Measurements from ENCODE around the gene PTPRN2. TPM values are rescaled to one million over a fixed set of nuclear protein-coding genes. Genes with fewer than 3 reads are reported as not detected.

The PTPRN2 gene
- total and polyA plus RNA-seq, 2 donors from 2014 or later = 4.8 to 6.2 TPM

DNA sequence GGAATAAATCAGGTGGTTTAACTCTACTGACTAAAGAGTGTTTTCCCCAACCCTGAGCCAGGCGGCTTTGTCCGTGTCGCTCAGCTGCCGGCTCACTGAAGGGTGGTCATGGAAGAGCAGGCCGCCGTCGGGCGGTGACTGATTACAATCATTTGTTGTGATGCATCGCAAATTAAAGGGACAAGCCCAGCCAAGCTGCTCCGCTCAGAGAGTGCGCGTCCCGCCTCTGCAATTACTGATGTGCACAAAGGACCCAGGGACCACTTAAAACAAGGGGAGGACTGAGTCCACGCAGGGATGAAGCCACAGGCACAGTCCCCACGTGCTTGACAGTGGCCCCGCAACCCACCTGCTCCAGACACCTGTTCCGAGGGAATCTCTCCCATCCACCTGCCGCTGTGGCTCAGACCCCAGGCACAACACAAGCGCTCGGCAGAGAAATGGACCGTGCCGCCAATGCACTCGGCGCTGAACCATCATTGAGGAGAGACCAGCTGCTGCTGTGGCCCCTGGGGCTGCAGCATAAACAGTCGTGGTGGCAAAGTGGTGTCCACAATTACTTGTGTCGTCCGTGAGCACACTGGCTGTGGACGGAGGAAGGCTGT, 526.5 kb downstream of the PTPRN2 start:
- FAIRE-seq (no peak), DNase-seq (peak; percentile 35 to 72 (median 65))
- Histone ChIP-seq H3K4me3 (ENCODE audit: low read length in 3 of 3) (no peak overlapping the region), H3K4me1 (ENCODE audit: control insufficient read depth in 2 of 3, insufficient read depth in 2 of 3, low read depth in 1 of 3, low read length in 3 of 3) (no peaks in the 10 kb centered on the region), H3K9me3 (ENCODE audit: control insufficient read depth in 2 of 3, insufficient read depth in 1 of 3, low read length in 3 of 3) (no peaks in the 10 kb centered on the region), H3K27ac (ENCODE audit: low read depth in 2 of 2, low read length in 2 of 2) (no peak overlapping the region), H3K9ac (ENCODE audit: low read length in 3 of 3) (no peak overlapping the region), H3K27me3 (ENCODE audit: control insufficient read depth, insufficient read depth, low read length) (no peaks in the 10 kb centered on the region), H3K36me3 (ENCODE audit: control insufficient read depth in 2 of 3, insufficient read depth in 3 of 3, low read length in 3 of 3) (no peaks in the 10 kb centered on the region)
- TF ChIP-seq, protein P1, sequence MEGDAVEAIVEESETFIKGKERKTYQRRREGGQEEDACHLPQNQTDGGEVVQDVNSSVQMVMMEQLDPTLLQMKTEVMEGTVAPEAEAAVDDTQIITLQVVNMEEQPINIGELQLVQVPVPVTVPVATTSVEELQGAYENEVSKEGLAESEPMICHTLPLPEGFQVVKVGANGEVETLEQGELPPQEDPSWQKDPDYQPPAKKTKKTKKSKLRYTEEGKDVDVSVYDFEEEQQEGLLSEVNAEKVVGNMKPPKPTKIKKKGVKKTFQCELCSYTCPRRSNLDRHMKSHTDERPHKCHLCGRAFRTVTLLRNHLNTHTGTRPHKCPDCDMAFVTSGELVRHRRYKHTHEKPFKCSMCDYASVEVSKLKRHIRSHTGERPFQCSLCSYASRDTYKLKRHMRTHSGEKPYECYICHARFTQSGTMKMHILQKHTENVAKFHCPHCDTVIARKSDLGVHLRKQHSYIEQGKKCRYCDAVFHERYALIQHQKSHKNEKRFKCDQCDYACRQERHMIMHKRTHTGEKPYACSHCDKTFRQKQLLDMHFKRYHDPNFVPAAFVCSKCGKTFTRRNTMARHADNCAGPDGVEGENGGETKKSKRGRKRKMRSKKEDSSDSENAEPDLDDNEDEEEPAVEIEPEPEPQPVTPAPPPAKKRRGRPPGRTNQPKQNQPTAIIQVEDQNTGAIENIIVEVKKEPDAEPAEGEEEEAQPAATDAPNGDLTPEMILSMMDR (IDR thresholded peaks at IDR 0.05; ENCODE audit: borderline replicate concordance, extremely low read depth, insufficient read depth) = no peak
- intact Hi-C loops (cut with DNase I) = no loop called here

DNA sequence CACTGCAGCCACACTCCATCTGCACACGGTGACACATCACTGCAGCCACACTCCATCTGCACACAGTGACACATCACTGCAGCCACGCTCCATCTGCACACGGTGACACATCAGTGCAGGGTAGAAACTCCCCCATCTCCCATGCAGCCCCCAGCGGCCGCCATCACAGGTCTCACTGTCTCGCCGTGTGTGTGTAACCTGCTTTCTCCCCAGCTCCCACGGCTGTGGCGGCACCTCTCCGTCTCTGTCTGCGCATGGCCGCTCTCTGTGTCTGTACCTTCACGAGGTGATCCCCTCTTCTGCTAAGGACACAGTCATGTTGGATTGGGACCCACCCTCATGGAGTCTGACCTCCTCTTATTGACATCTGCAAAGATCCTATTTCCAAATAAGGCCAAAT, 527.4 kb downstream of the PTPRN2 start:
- Histone ChIP-seq H3K4me3 (ENCODE audit: low read length in 3 of 3) (no peak overlapping the region), H3K9ac (ENCODE audit: low read length in 3 of 3) (no peak overlapping the region), H3K27ac (ENCODE audit: low read depth in 2 of 2, low read length in 2 of 2) (no peak overlapping the region), H3K27me3 (ENCODE audit: control insufficient read depth, insufficient read depth, low read length) (no peaks in the 10 kb centered on the region), H3K4me1 (ENCODE audit: control insufficient read depth in 2 of 3, insufficient read depth in 2 of 3, low read depth in 1 of 3, low read length in 3 of 3) (no peaks in the 10 kb centered on the region), H3K36me3 (ENCODE audit: control insufficient read depth in 2 of 3, insufficient read depth in 3 of 3, low read length in 3 of 3) (no peaks in the 10 kb centered on the region), H3K9me3 (ENCODE audit: control insufficient read depth in 2 of 3, insufficient read depth in 1 of 3, low read length in 3 of 3) (no peaks in the 10 kb centered on the region)
- FAIRE-seq = no peak
- TF ChIP-seq, protein P1 (IDR thresholded peaks at IDR 0.05; ENCODE audit: borderline replicate concordance, extremely low read depth, insufficient read depth) = no peak
- intact Hi-C loops (cut with DNase I) = no loop called here
- peak in 1 of 5 donors; percentile 51 for DNase-seq

DNA sequence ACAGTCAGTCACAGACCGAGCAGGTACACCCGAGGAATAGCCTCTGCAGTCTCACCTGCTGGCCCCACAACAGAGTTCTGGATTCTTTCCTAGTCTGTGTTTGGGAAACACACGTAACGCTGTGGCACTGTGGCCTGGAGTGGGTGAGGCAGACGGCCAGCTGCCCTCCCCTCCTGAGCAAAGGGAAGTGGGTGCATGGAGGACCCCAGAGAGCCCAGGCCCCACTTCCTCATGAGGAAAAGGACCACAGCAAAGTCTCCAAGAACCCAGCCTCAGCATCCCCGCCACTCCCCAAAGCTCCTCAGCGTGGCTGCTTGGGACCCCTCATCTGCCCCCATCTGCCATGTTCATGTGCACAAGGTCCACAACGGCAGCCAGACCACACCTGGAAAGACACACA, 530.2 kb downstream of the PTPRN2 start:
- Histone ChIP-seq H3K4me3 (ENCODE audit: low read length in 3 of 3) (no peak overlapping the region), H3K9ac (ENCODE audit: low read length in 3 of 3) (no peak overlapping the region), H3K27ac (ENCODE audit: low read depth in 2 of 2, low read length in 2 of 2) (no peak overlapping the region), H3K36me3 (ENCODE audit: control insufficient read depth in 2 of 3, insufficient read depth in 3 of 3, low read length in 3 of 3) (no peaks in the 10 kb centered on the region), H3K27me3 (ENCODE audit: control insufficient read depth, insufficient read depth, low read length) (no peaks in the 10 kb centered on the region), H3K9me3 (ENCODE audit: control insufficient read depth in 2 of 3, insufficient read depth in 1 of 3, low read length in 3 of 3) (no peaks in the 10 kb centered on the region), H3K4me1 (ENCODE audit: control insufficient read depth in 2 of 3, insufficient read depth in 2 of 3, low read depth in 1 of 3, low read length in 3 of 3) (no peaks in the 10 kb centered on the region)
- peak in 1 of 5 donors; percentile 34 for DNase-seq
- intact Hi-C loops (cut with DNase I) = no loop called here
- TF ChIP-seq, protein P1 (IDR thresholded peaks at IDR 0.05; ENCODE audit: borderline replicate concordance, extremely low read depth, insufficient read depth) = no peak
- FAIRE-seq = no peak

DNA sequence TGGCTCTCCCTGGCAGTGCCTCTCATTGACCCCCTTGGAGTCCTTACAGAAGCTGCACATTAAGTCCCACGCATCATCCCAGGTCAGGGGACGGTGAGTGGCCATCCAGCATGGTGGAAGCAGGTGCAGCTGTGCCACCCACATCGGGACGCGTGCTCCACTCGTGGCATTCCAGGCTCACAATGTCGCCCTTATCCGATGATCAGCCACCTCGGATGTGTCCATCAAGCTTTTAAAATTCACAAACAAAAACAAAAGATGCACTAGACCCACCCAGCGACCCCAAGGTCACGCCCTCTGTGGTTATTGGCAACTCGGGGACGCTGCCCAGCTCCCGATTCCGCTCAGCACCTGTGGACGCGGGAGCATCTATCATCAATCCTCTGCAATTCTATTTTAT, 530.9 kb downstream of the PTPRN2 start:
- H3K36me3 ChIP-seq (ENCODE audit: control insufficient read depth in 2 of 3, insufficient read depth in 3 of 3, low read length in 3 of 3) = no peaks in the 10 kb centered on the region
- intact Hi-C loops (cut with DNase I) = no loop called here
- TF ChIP-seq, protein P1 (IDR thresholded peaks at IDR 0.05; ENCODE audit: borderline replicate concordance, extremely low read depth, insufficient read depth) = no peak
- no peak overlapping the region for H3K9ac ChIP-seq (ENCODE audit: low read length in 3 of 3)
- H3K9me3 ChIP-seq (ENCODE audit: control insufficient read depth in 2 of 3, insufficient read depth in 1 of 3, low read length in 3 of 3) = no peaks in the 10 kb centered on the region
- no peak for DNase-seq
- no peaks in the 10 kb centered on the region for H3K4me1 ChIP-seq (ENCODE audit: control insufficient read depth in 2 of 3, insufficient read depth in 2 of 3, low read depth in 1 of 3, low read length in 3 of 3)
- FAIRE-seq = no peak
- H3K27me3 ChIP-seq (ENCODE audit: control insufficient read depth, insufficient read depth, low read length) = no peaks in the 10 kb centered on the region
- no peak overlapping the region for H3K4me3 ChIP-seq (ENCODE audit: low read length in 3 of 3)
- H3K27ac ChIP-seq (ENCODE audit: low read depth in 2 of 2, low read length in 2 of 2) = no peak overlapping the region

All from kidney (tissue), 14 donors.